ENCODE data around the gene GLIPR2.

GRCh38 chr9:36156116-36156515, 19.6 kb downstream of the GLIPR2 start:
- TF ChIP-seq CTCF (conservative IDR thresholded peaks at IDR 0.05; ENCODE audit: low read depth in 2 of 2), result no peak
- no peak for TF ChIP-seq EZH2 (IDR thresholded peaks at IDR 0.05; ENCODE audit: low read depth, unreplicated experiment)

Measured in GM23338 (cell line).